GM21367 (cell line): ENCODE data around the gene SMIM11.
"Not testable (repeated sequence)": the region's sequence is repeated elsewhere in the genome, so short reads cannot be mapped to it uniquely, and the experiment has no call there.

Experiments used
- ATAC-seq: cut with Tn5 transposase; IDR thresholded peaks from one replicate; pipeline ENCODE4 v1.9.1; 2021; ENCODE audit not compliant: unreplicated experiment

The SMIM11 gene

GRCh38 chr21:34407294-34407693 lies 32.0 kb downstream of the SMIM11 start:
- ATAC-seq, result not testable (repeated sequence)

GRCh38 chr21:34417448-34418077 lies 42.3 kb downstream of the SMIM11 start:
- not testable (repeated sequence) for ATAC-seq

- ATAC-seq, result not testable (repeated sequence)
Observed at GRCh38 chr21:34423805-34424204, 48.5 kb downstream of the SMIM11 start, which contains the start of gene SMIM34. Gene SMIM34 (minus strand): TSS chr21:34423951. CDS start chr21:34423839, 112 bp downstream.

GRCh38 chr21:34427339-34427738 lies 52.0 kb downstream of the SMIM11 start:
- not testable (repeated sequence) for ATAC-seq

- ATAC-seq, result not testable (repeated sequence)
Observed at GRCh38 chr21:34428441-34428840, 53.1 kb downstream of the SMIM11 start.

- not testable (repeated sequence) for ATAC-seq
Observed at GRCh38 chr21:34429710-34430109, 54.4 kb downstream of the SMIM11 start.
